RWPE2 (cell line): ENCODE measurements around the gene SERINC2.

Source experiments
- ATAC-seq: fragments of 200-7000 bp; cut with Tn5 transposase; 3 replicates; pipeline ENCODE4 v1.9.1; 2021; ENCODE audit warnings: low read depth
- DNase-seq: peaks from one replicate; pipeline ENCODE4 v3.0.0-alpha.2; 2020; ENCODE audit warnings: low spot score
- H3K27ac ChIP-seq: fragments of 450-650 bp; 2 replicates; pipeline ENCODE4 v1.5.1; 2017; ENCODE audit warnings: mild to moderate bottlenecking; ENCODE audit not compliant: poor library complexity, severe bottlenecking
- H3K27me3 ChIP-seq: fragments of 250-450 bp; sonication (Bioruptor Pico); 2 replicates; pipeline ENCODE4 v1.5.1; 2021; ENCODE audit warnings: mild to moderate bottlenecking, moderate library complexity; ENCODE audit not compliant: insufficient read depth, poor library complexity, severe bottlenecking
- H3K36me3 ChIP-seq: fragments of 250-450 bp; sonication (Bioruptor Pico); 2 replicates; pipeline ENCODE4 v1.5.1; 2020; ENCODE audit warnings: low read depth, mild to moderate bottlenecking, moderate library complexity
- H3K4me1 ChIP-seq: fragments of 250-450 bp; sonication (Bioruptor Pico); 2 replicates; pipeline ENCODE4 v1.5.1; 2021; ENCODE audit warnings: mild to moderate bottlenecking, moderate library complexity; ENCODE audit not compliant: insufficient read depth, poor library complexity, severe bottlenecking
- H3K4me3 ChIP-seq: fragments of 250-450 bp; sonication (Bioruptor Pico); 2 replicates; pipeline ENCODE4 v1.5.1; 2021; ENCODE audit warnings: mild to moderate bottlenecking, moderate library complexity; ENCODE audit not compliant: severe bottlenecking
- H3K9me3 ChIP-seq: fragments of 250-450 bp; sonication (Bioruptor Pico); 2 replicates; pipeline ENCODE4 v1.5.1; 2021; ENCODE audit warnings: mild to moderate bottlenecking, moderate library complexity; ENCODE audit not compliant: severe bottlenecking
- CTCF ChIP-seq: fragments of 450-650 bp; IDR thresholded peaks from one replicate; pipeline ENCODE4 v1.5.1; 2017; ENCODE audit warnings: mild to moderate bottlenecking, moderate library complexity; ENCODE audit not compliant: poor library complexity, severe bottlenecking

Gene SERINC2

GRCh38 chr1:31439276-31439675 lies 26.3 kb downstream of the SERINC2 start:
- no peak for DNase-seq

GRCh38 chr1:31441073-31441472 lies 28.1 kb downstream of the SERINC2 start:
- TF ChIP-seq CTCF, result no peak
- Histone ChIP-seq H3K4me3 (no peak overlapping the region), H3K4me1 (no peaks in the 10 kb centered on the region), H3K27me3 (no peaks in the 10 kb centered on the region), H3K27ac (no peak overlapping the region), H3K9me3 (no peaks in the 10 kb centered on the region), H3K36me3 (no peaks in the 10 kb centered on the region)
- no peak for DNase-seq
- ATAC-seq, result no peak

More at GRCh38 chr1:31439276-31439675, 26.3 kb downstream of the SERINC2 start:
- no peak overlapping the region for H3K27ac ChIP-seq
- peak; percentile 4; the same call in 2 of the 3 replicates for ATAC-seq
- H3K9me3 ChIP-seq, result no peaks in the 10 kb centered on the region
- no peak for TF ChIP-seq CTCF
- H3K27me3 ChIP-seq, result no peaks in the 10 kb centered on the region
- peaks cover 4% of the 10 kb centered on the region; the same call in 1 of the 2 replicates for H3K36me3 ChIP-seq
- no peak overlapping the region for H3K4me3 ChIP-seq
- peaks cover 5% of the 10 kb centered on the region for H3K4me1 ChIP-seq

- H3K9me3 ChIP-seq, result no peaks in the 10 kb centered on the region
- H3K27me3 ChIP-seq, result no peaks in the 10 kb centered on the region
- TF ChIP-seq CTCF, result no peak
- DNase-seq (no peak), ATAC-seq (no peak)
- H3K4me3 ChIP-seq, result no peak overlapping the region
- H3K36me3 ChIP-seq, result no peaks in the 10 kb centered on the region
- H3K4me1 ChIP-seq, result no peaks in the 10 kb centered on the region
- H3K27ac ChIP-seq, result no peak overlapping the region
Measured at GRCh38 chr1:31441558-31441957, 28.5 kb downstream of the SERINC2 start.

GRCh38 chr1:31441970-31442647 lies 29.1 kb downstream of the SERINC2 start:
- no peaks in the 10 kb centered on the region for H3K36me3 ChIP-seq
- no peak overlapping the region for H3K27ac ChIP-seq
- TF ChIP-seq CTCF, result no peak
- H3K4me1 ChIP-seq, result no peaks in the 10 kb centered on the region
- no peaks in the 10 kb centered on the region for H3K9me3 ChIP-seq
- no peak overlapping the region for H3K4me3 ChIP-seq
- DNase-seq, result no peak
- no peak for ATAC-seq
- H3K27me3 ChIP-seq, result no peaks in the 10 kb centered on the region

GRCh38 chr1:31442648-31442994 lies 29.6 kb downstream of the SERINC2 start:
- Histone ChIP-seq H3K36me3 (no peaks in the 10 kb centered on the region), H3K4me1 (no peaks in the 10 kb centered on the region), H3K9me3 (no peaks in the 10 kb centered on the region), H3K27me3 (no peaks in the 10 kb centered on the region), H3K4me3 (no peak overlapping the region), H3K27ac (no peak overlapping the region)
- no peak for TF ChIP-seq CTCF
- no peak for ATAC-seq
- DNase-seq, result no peak
